NB4 (cell line): ENCODE results near the gene ANAPC10.
"Not testable (repeated sequence)": the region's sequence is repeated elsewhere in the genome, so short reads cannot be mapped to it uniquely, and the experiment has no call there.

Experiments used
- DNase-seq: peaks from one replicate; pipeline ENCODE4 v3.0.0; 2010; ENCODE audit warnings: low read depth
- H3K4me3 ChIP-seq: one replicate; pipeline ENCODE4 v1.5.1; 2011; ENCODE audit warnings: mild to moderate bottlenecking, low read depth, low read length, moderate library complexity
- CTCF ChIP-seq: IDR thresholded peaks from one replicate; pipeline ENCODE4 v1.5.1; 2012; ENCODE audit warnings: low read depth, low read length
- MAX ChIP-seq: IDR thresholded peaks from 2 replicates; pipeline ENCODE4 v1.6.1; 2011; ENCODE audit warnings: low read depth, low read length
- MYC ChIP-seq: IDR thresholded peaks from 2 replicates; pipeline ENCODE4 v1.6.1; 2011; ENCODE audit warnings: low read depth, low read length
- POLR2A ChIP-seq: IDR thresholded peaks from 2 replicates; pipeline ENCODE4 v1.6.1; 2011; ENCODE audit warnings: mild to moderate bottlenecking; ENCODE audit not compliant: insufficient read length; ENCODE audit errors: extremely low read depth

Gene ANAPC10

GRCh38 chr4:145097821-145098674 lies at the start of gene ANAPC10, which contains the start of gene ABCE1:
Gene ANAPC10, minus strand, starts transcription at chr4:145098196. Its CDS starts 2,097 bp downstream, at chr4:145096099.
Gene ABCE1, plus strand, starts transcription at chr4:145098311. Its CDS starts 6,102 bp downstream, at chr4:145104413.
- peak within 1 kb of the TSS; percentile 99 for H3K4me3 ChIP-seq
- peak; percentile 97 for DNase-seq
- TF ChIP-seq POLR2A (peak; percentile 82), MAX (peak; percentile 93), CTCF (no peak), MYC (peak; percentile 99)

- not testable (repeated sequence) for DNase-seq, H3K4me3 ChIP-seq
Measured at GRCh38 chr4:145136219-145136618, 38.2 kb upstream of the ANAPC10 start.

- H3K4me3 ChIP-seq, result no peak overlapping the region
- peak; percentile 32 for DNase-seq
- TF ChIP-seq MYC (no peak), CTCF (no peak), POLR2A (no peak), MAX (no peak)
Measured at GRCh38 chr4:145132511-145133098, 34.6 kb upstream of the ANAPC10 start.

GRCh38 chr4:145131848-145132247 lies 33.9 kb upstream of the ANAPC10 start:
- TF ChIP-seq CTCF (no peak), MAX (no peak), POLR2A (no peak), MYC (no peak)
- DNase-seq, result no peak
- H3K4me3 ChIP-seq, result no peak overlapping the region

- peak; percentile 6 for DNase-seq
- TF ChIP-seq MAX, result no peak
- no peak for TF ChIP-seq CTCF
- TF ChIP-seq POLR2A, result no peak
- no peak for TF ChIP-seq MYC
- no peak overlapping the region for H3K4me3 ChIP-seq
Measured at GRCh38 chr4:145130788-145131399, 32.9 kb upstream of the ANAPC10 start.

GRCh38 chr4:145130130-145130529 lies 32.1 kb upstream of the ANAPC10 start:
- no peak for TF ChIP-seq CTCF
- no peak for TF ChIP-seq POLR2A
- TF ChIP-seq MYC, result no peak
- no peak for TF ChIP-seq MAX
- H3K4me3 ChIP-seq, result no peak overlapping the region
- no peak for DNase-seq
